ENCODE measurements around the gene MYOM1. TPM values are rescaled to one million over a fixed set of nuclear protein-coding genes. Genes with fewer than 3 reads are reported as not detected.
A peak's percentile ranks its signal among the peaks of the same experiment; 100 is the strongest.

MYOM1 gene
- polyA plus RNA-seq, 1 donor: 8.7 TPM

GRCh38 chr18:3261373-3262233, 41.8 kb upstream of the MYOM1 start, which contains the start of gene MYL12B:
MYL12B (plus strand) TSS chr18:3262133; CDS start chr18:3272899, 10,766 bp downstream.
- H3K4me1 ChIP-seq (ENCODE audit: control insufficient read depth, insufficient read depth, low read length): peaks cover 22% of the 10 kb centered on the region
- H3K27me3 ChIP-seq (ENCODE audit: control insufficient read depth, insufficient read depth, low read length): no peaks in the 10 kb centered on the region
- peak within 1 kb of the TSS; percentile 96 for H3K27ac ChIP-seq (ENCODE audit: low read length)
- H3K36me3 ChIP-seq (ENCODE audit: control insufficient read depth, insufficient read depth, low read length): peaks cover 23% of the 10 kb centered on the region
- H3K4me3 ChIP-seq (ENCODE audit: low read length): peak within 1 kb of the TSS; percentile 72
- no peaks in the 10 kb centered on the region for H3K9me3 ChIP-seq (ENCODE audit: control insufficient read depth, low read depth, low read length)
- WGBS (ENCODE audit: insufficient coverage, low lambda C conversion rate): 0% methylated on average over 1 of the region's 84 CpGs
- DNase-seq: peak; percentile 79 to 95

- Histone ChIP-seq H3K27ac (ENCODE audit: low read length) (peak overlapping the region; percentile 96), H3K27me3 (ENCODE audit: control insufficient read depth, insufficient read depth, low read length) (no peaks in the 10 kb centered on the region), H3K36me3 (ENCODE audit: control insufficient read depth, insufficient read depth, low read length) (peaks cover 27% of the 10 kb centered on the region), H3K9me3 (ENCODE audit: control insufficient read depth, low read depth, low read length) (no peaks in the 10 kb centered on the region), H3K4me3 (ENCODE audit: low read length) (peak overlapping the region; percentile 72), H3K4me1 (ENCODE audit: control insufficient read depth, insufficient read depth, low read length) (peaks cover 20% of the 10 kb centered on the region)
- no peak for DNase-seq
- no CpG with 5 or more reads among the region's 5 CpGs for WGBS (ENCODE audit: insufficient coverage, low lambda C conversion rate)
These were observed 41.2 kb upstream of the MYOM1 start for GRCh38 chr18:3260995-3261372.

GRCh38 chr18:3257627-3258120, 37.9 kb upstream of the MYOM1 start:
- Histone ChIP-seq H3K36me3 (ENCODE audit: control insufficient read depth, insufficient read depth, low read length) (peaks cover 57% of the 10 kb centered on the region), H3K27ac (ENCODE audit: low read length) (no peak overlapping the region), H3K9me3 (ENCODE audit: control insufficient read depth, low read depth, low read length) (no peaks in the 10 kb centered on the region), H3K27me3 (ENCODE audit: control insufficient read depth, insufficient read depth, low read length) (no peaks in the 10 kb centered on the region), H3K4me3 (ENCODE audit: low read length) (no peak overlapping the region), H3K4me1 (ENCODE audit: control insufficient read depth, insufficient read depth, low read length) (peaks cover 3% of the 10 kb centered on the region)
- DNase-seq: no peak
- no CpG with 5 or more reads among the region's 2 CpGs for WGBS (ENCODE audit: insufficient coverage, low lambda C conversion rate)

- Histone ChIP-seq H3K36me3 (ENCODE audit: control insufficient read depth, insufficient read depth, low read length) (peaks cover 57% of the 10 kb centered on the region), H3K9me3 (ENCODE audit: control insufficient read depth, low read depth, low read length) (no peaks in the 10 kb centered on the region), H3K4me3 (ENCODE audit: low read length) (no peak overlapping the region), H3K4me1 (ENCODE audit: control insufficient read depth, insufficient read depth, low read length) (peaks cover 3% of the 10 kb centered on the region), H3K27me3 (ENCODE audit: control insufficient read depth, insufficient read depth, low read length) (no peaks in the 10 kb centered on the region), H3K27ac (ENCODE audit: low read length) (peak overlapping the region; percentile 38)
- WGBS (ENCODE audit: insufficient coverage, low lambda C conversion rate): 40% methylated on average over 2 of the region's 5 CpGs
- no peak for DNase-seq
These were observed 37.2 kb upstream of the MYOM1 start for GRCh38 chr18:3256693-3257626.

- WGBS (ENCODE audit: insufficient coverage, low lambda C conversion rate): 83% methylated on average over 2 of the region's 5 CpGs
- H3K4me1 ChIP-seq (ENCODE audit: control insufficient read depth, insufficient read depth, low read length): peaks cover under 1% of the 10 kb centered on the region
- H3K4me3 ChIP-seq (ENCODE audit: low read length): no peak overlapping the region
- no peak overlapping the region for H3K27ac ChIP-seq (ENCODE audit: low read length)
- H3K9me3 ChIP-seq (ENCODE audit: control insufficient read depth, low read depth, low read length): no peaks in the 10 kb centered on the region
- DNase-seq: no peak
- peaks cover 57% of the 10 kb centered on the region for H3K36me3 ChIP-seq (ENCODE audit: control insufficient read depth, insufficient read depth, low read length)
- no peaks in the 10 kb centered on the region for H3K27me3 ChIP-seq (ENCODE audit: control insufficient read depth, insufficient read depth, low read length)
These were observed 35.9 kb upstream of the MYOM1 start for GRCh38 chr18:3255611-3256165.

GRCh38 chr18:3254725-3255124, 35.0 kb upstream of the MYOM1 start:
- Histone ChIP-seq H3K4me1 (ENCODE audit: control insufficient read depth, insufficient read depth, low read length) (no peaks in the 10 kb centered on the region), H3K27me3 (ENCODE audit: control insufficient read depth, insufficient read depth, low read length) (no peaks in the 10 kb centered on the region), H3K9me3 (ENCODE audit: control insufficient read depth, low read depth, low read length) (no peaks in the 10 kb centered on the region), H3K36me3 (ENCODE audit: control insufficient read depth, insufficient read depth, low read length) (peaks cover 57% of the 10 kb centered on the region), H3K4me3 (ENCODE audit: low read length) (no peak overlapping the region), H3K27ac (ENCODE audit: low read length) (no peak overlapping the region)
- WGBS (ENCODE audit: insufficient coverage, low lambda C conversion rate): no CpG with 5 or more reads among the region's 4 CpGs
- no peak for DNase-seq

GRCh38 chr18:3252843-3253242, 33.1 kb upstream of the MYOM1 start:
- Histone ChIP-seq H3K36me3 (ENCODE audit: control insufficient read depth, insufficient read depth, low read length) (peaks cover 47% of the 10 kb centered on the region), H3K27me3 (ENCODE audit: control insufficient read depth, insufficient read depth, low read length) (no peaks in the 10 kb centered on the region), H3K27ac (ENCODE audit: low read length) (no peak overlapping the region), H3K9me3 (ENCODE audit: control insufficient read depth, low read depth, low read length) (no peaks in the 10 kb centered on the region), H3K4me1 (ENCODE audit: control insufficient read depth, insufficient read depth, low read length) (peaks cover 5% of the 10 kb centered on the region), H3K4me3 (ENCODE audit: low read length) (no peak overlapping the region)
- WGBS (ENCODE audit: insufficient coverage, low lambda C conversion rate): no CpG with 5 or more reads among the region's 1 CpG
- no peak for DNase-seq

- peaks cover 5% of the 10 kb centered on the region for H3K4me1 ChIP-seq (ENCODE audit: control insufficient read depth, insufficient read depth, low read length)
- no peaks in the 10 kb centered on the region for H3K9me3 ChIP-seq (ENCODE audit: control insufficient read depth, low read depth, low read length)
- 92% methylated on average over 2 of the region's 3 CpGs for WGBS (ENCODE audit: insufficient coverage, low lambda C conversion rate)
- H3K36me3 ChIP-seq (ENCODE audit: control insufficient read depth, insufficient read depth, low read length): peaks cover 41% of the 10 kb centered on the region
- no peak overlapping the region for H3K27ac ChIP-seq (ENCODE audit: low read length)
- no peaks in the 10 kb centered on the region for H3K27me3 ChIP-seq (ENCODE audit: control insufficient read depth, insufficient read depth, low read length)
- DNase-seq: no peak
- no peak overlapping the region for H3K4me3 ChIP-seq (ENCODE audit: low read length)
These were observed 32.2 kb upstream of the MYOM1 start for GRCh38 chr18:3251963-3252277.

- Histone ChIP-seq H3K9me3 (ENCODE audit: control insufficient read depth, low read depth, low read length) (no peaks in the 10 kb centered on the region), H3K27me3 (ENCODE audit: control insufficient read depth, insufficient read depth, low read length) (no peaks in the 10 kb centered on the region), H3K27ac (ENCODE audit: low read length) (no peak overlapping the region), H3K4me1 (ENCODE audit: control insufficient read depth, insufficient read depth, low read length) (peaks cover 5% of the 10 kb centered on the region), H3K4me3 (ENCODE audit: low read length) (no peak overlapping the region), H3K36me3 (ENCODE audit: control insufficient read depth, insufficient read depth, low read length) (peaks cover 37% of the 10 kb centered on the region)
- WGBS (ENCODE audit: insufficient coverage, low lambda C conversion rate): 79% methylated on average over 3 of the region's 8 CpGs
- no peak for DNase-seq
These were observed 31.6 kb upstream of the MYOM1 start for GRCh38 chr18:3251249-3251962.

All from large intestine (tissue), 3 donors.